CD14-positive monocyte (primary cell): ENCODE results near the gene OSMR. TPM values are rescaled to one million over a fixed set of nuclear protein-coding genes. Genes with fewer than 3 reads are reported as not detected.

Source experiments
- DNase-seq, 3 donors: peaks; one replicate each; pipeline ENCODE4 v3.0.0-alpha.2; 2011 to 2022
- H2AFZ ChIP-seq: 2 replicates; pipeline ENCODE4 v1.6.0; 2012; ENCODE audit warnings: mild to moderate bottlenecking, low read depth, low read length, inconsistent platforms; ENCODE audit not compliant: insufficient read depth, poor library complexity, severe bottlenecking
- H3K27ac ChIP-seq, 2 donors: 1 replicate in 1 of 2; 2 replicates in 1 of 2; pipeline ENCODE4 v1.5.1; 2012 to 2013; ENCODE audit warnings: low read length in 2 of 2, control low read depth in 1 of 2, inconsistent platforms in 1 of 2, low read depth in 1 of 2, mild to moderate bottlenecking in 1 of 2
- H3K27me3 ChIP-seq, 2 donors: one replicate each; pipeline versions ENCODE4 v1.6.0 to v1.6.1; 2011 to 2013; ENCODE audit warnings: low read length in 2 of 2; ENCODE audit not compliant: control insufficient read depth in 2 of 2, insufficient read depth in 2 of 2
- H3K36me3 ChIP-seq, 2 donors: replicated peaks in 1 of 2; 1 replicate in 1 of 2; 2 replicates in 1 of 2; pipeline versions ENCODE4 v1.5.1 to v1.6.1; 2012 to 2013; ENCODE audit warnings: low read length in 2 of 2, control low read depth in 1 of 2, inconsistent platforms in 1 of 2, mild to moderate bottlenecking in 1 of 2; ENCODE audit not compliant: insufficient read depth in 2 of 2, control insufficient read depth in 1 of 2
- H3K4me1 ChIP-seq, 2 donors: 1 replicate in 1 of 2; 2 replicates in 1 of 2; pipeline versions ENCODE4 v1.5.1 to v1.6.1; 2012 to 2013; ENCODE audit warnings: low read length in 2 of 2, control low read depth in 1 of 2, inconsistent platforms in 1 of 2, mild to moderate bottlenecking in 1 of 2, moderate library complexity in 1 of 2; ENCODE audit not compliant: insufficient read depth in 2 of 2, control insufficient read depth in 1 of 2
- H3K4me2 ChIP-seq: replicated peaks from 2 replicates; pipeline ENCODE3; 2012; ENCODE audit warnings: low read length, moderate library complexity, mild to moderate bottlenecking; ENCODE audit not compliant: poor library complexity, severe bottlenecking; ENCODE audit errors: extremely low read depth
- H3K4me3 ChIP-seq, 3 experiments: fragments of 200-600 bp in 1 of 3; sonication (generic) in 1 of 3; replicated peaks in 1 of 3; 1 replicate in 2 of 3; 2 replicates in 1 of 3; pipeline ENCODE4 v1.5.1; 2011 to 2013; ENCODE audit warnings: low read length in 3 of 3, mild to moderate bottlenecking in 3 of 3, control low read depth in 2 of 3, low read depth in 2 of 3, inconsistent platforms in 1 of 3, moderate library complexity in 1 of 3
- H3K79me2 ChIP-seq: 2 replicates; pipeline ENCODE4 v1.6.0; 2012; ENCODE audit warnings: mild to moderate bottlenecking, control low read depth, inconsistent platforms, low read length, moderate library complexity; ENCODE audit not compliant: insufficient read depth
- H3K9ac ChIP-seq: 2 replicates; pipeline ENCODE4 v1.6.0; 2017; ENCODE audit warnings: low read length, mild to moderate bottlenecking; ENCODE audit not compliant: insufficient read depth, poor library complexity, severe bottlenecking
- H3K9me3 ChIP-seq, 2 donors: replicated peaks in 1 of 2; 1 replicate in 1 of 2; 2 replicates in 1 of 2; pipeline versions ENCODE4 v1.5.1 to v1.6.1; 2012 to 2013; ENCODE audit warnings: low read length in 2 of 2, control low read depth in 1 of 2; ENCODE audit not compliant: control insufficient read depth in 1 of 2, insufficient read depth in 1 of 2
- H4K20me1 ChIP-seq: 2 replicates; pipeline ENCODE4 v1.6.0; 2012; ENCODE audit warnings: mild to moderate bottlenecking, low read length, control low read depth, moderate library complexity; ENCODE audit not compliant: insufficient read depth
- H3K27ac Mint-ChIP-seq, 7 donors: one replicate each; pipeline ENCODE4 v1.8.0; 2020; ENCODE audit warnings: mild to moderate bottlenecking in 7 of 7, mixed read lengths in 7 of 7, moderate library complexity in 6 of 7, inconsistent platforms in 2 of 7
- H3K27me3 Mint-ChIP-seq, 3 donors: one replicate each; pipeline ENCODE4 v1.8.0; 2021 to 2022; ENCODE audit warnings: low read depth in 3 of 3, mild to moderate bottlenecking in 3 of 3, mixed read lengths in 3 of 3, moderate library complexity in 3 of 3, inconsistent platforms in 1 of 3
- H3K36me3 Mint-ChIP-seq, 2 donors: one replicate each; pipeline ENCODE4 v1.8.0; 2020; ENCODE audit warnings: mixed read lengths in 2 of 2, inconsistent platforms in 1 of 2, mild to moderate bottlenecking in 1 of 2
- H3K4me1 Mint-ChIP-seq: one replicate; pipeline ENCODE4 v1.8.0; 2020; ENCODE audit warnings: mild to moderate bottlenecking, mixed read lengths
- H3K4me3 Mint-ChIP-seq, 2 donors: one replicate each; pipeline ENCODE4 v1.8.0; 2020; ENCODE audit warnings: mild to moderate bottlenecking in 2 of 2, mixed read lengths in 2 of 2, moderate library complexity in 1 of 2
- H3K9me3 Mint-ChIP-seq, 7 donors: one replicate each; pipeline ENCODE4 v1.8.0; 2020 to 2022; ENCODE audit warnings: mixed read lengths in 7 of 7, mild to moderate bottlenecking in 6 of 7, moderate library complexity in 6 of 7, inconsistent platforms in 2 of 7
- WGBS: methylation state at CpG from one replicate; pipeline ENCODE4 v1.1.5; 2013; ENCODE audit warnings: missing lambda C conversion rate; ENCODE audit not compliant: insufficient coverage; 5-methylcytosine and 5-hydroxymethylcytosine counted together
- intact Hi-C, 2 donors: fragments of 100-400 bp; cut with micrococcal nuclease; formaldehyde crosslinking; loops; one replicate each; pipeline versions ENCODE4 v1.15.0 to v1.15.1; 2023
- polyA plus RNA-seq, 3 donors: library from polyadenylated mRNA; depleted of rRNA in 1 of 3; unstranded in 2 of 3; stranded (reverse) in 1 of 3; fragments of 300-500 nt in 2 of 3; fragments of >200 nt in 1 of 3; fragmentation: Illumina TruSeq in 2 of 3; gene quantifications; 1 replicate in 2 of 3; 2 replicates in 1 of 3; pipeline ENCODE4 v1.2.3, GENCODE V29; 2012 to 2021
- TF ChIP-seq, protein P1 (sequence below): fragments of 200-600 bp; IDR thresholded peaks from one replicate; pipeline ENCODE4 v1.8.0; 2022; ENCODE audit warnings: antibody characterized with exemption, mild to moderate bottlenecking

The OSMR gene
- polyA plus RNA-seq, 3 donors: not detected

DNA sequence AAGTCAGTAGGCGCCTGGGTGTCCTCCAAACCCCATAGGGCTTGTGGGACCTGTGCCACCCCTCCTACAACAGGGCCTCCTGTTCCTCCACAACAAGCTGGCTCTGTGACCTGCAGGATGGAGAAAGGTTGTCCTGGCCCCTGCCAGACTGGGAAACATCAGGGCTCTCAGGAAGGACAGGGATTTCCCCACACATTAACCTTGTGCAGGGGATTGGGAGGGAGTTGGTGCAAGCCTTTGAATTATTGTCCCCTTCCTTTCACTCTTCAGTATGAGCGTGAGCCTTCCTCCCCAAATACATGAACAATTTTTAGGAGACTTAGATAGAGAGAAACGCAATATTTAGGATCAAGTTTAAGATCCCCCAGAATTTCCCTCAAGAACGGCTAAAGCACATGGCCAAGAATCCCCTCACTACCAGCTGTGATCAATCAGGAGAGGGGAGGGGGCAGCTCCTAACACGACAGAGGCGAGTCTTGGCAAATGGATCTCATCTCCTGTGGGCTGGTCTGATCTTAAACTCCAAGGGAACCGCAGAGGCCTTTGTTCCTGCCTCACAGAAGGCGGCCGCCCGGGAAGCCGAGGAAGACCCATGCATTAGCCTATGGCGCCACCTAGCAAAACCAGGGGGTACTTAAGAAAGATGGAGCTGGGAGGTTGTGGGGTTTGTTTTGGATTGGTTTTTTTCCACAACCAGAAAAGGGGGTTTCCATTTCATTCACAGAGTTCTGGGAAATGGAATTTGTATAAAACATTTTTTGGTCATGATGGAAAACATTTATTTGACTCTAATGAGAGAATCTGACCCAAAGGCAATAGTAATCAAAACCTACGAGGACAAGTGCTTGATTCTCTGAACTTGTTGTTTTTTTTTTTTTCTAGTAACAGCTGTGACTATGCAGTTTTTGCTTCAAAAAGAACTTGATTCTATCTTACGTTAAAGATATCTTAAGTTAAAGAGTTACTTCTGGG, 36.1 kb upstream of the OSMR start:
- H3K36me3 Mint-ChIP-seq: no peaks in the 10 kb centered on the region
- intact Hi-C loops: loop anchor here in 1 of 2 donors (5.0 to 10.0 kb wide), 2 partner anchors 365 to 387 kb away; no protein-coding TSS in a partner anchor
- DNase-seq: peak in 2 of 3 donors; percentile 2 to 32

DNA sequence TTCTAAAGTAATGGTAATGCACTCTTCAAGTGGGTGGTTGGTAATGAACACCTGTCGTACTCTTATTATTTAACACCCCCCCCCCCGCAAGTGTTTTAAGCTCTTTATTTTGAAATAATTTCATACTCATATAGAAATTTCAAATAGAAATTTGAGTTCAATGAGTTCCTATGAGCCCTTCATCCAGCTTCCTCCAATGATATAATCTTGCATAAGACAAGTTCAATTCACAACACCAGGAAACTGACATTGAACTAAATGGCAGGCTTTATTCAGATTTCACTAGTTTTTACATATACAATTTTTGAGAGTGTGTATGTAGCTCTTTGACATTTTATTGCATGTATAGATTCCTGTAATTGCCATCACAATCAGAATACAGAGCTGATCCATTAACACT, 30.9 kb upstream of the OSMR start:
- Mint-ChIP-seq H3K27ac (no peak overlapping the region), H3K4me3 (no peak overlapping the region), H3K36me3 (no peaks in the 10 kb centered on the region), H3K27me3 (peaks cover 12 to 43% (median 33%) of the 10 kb centered on the region in 3 donors), H3K4me1 (no peaks in the 10 kb centered on the region), H3K9me3 (peaks cover 0 to 4% (median 1%) of the 10 kb centered on the region in 7 donors)
- TF ChIP-seq, protein P1, sequence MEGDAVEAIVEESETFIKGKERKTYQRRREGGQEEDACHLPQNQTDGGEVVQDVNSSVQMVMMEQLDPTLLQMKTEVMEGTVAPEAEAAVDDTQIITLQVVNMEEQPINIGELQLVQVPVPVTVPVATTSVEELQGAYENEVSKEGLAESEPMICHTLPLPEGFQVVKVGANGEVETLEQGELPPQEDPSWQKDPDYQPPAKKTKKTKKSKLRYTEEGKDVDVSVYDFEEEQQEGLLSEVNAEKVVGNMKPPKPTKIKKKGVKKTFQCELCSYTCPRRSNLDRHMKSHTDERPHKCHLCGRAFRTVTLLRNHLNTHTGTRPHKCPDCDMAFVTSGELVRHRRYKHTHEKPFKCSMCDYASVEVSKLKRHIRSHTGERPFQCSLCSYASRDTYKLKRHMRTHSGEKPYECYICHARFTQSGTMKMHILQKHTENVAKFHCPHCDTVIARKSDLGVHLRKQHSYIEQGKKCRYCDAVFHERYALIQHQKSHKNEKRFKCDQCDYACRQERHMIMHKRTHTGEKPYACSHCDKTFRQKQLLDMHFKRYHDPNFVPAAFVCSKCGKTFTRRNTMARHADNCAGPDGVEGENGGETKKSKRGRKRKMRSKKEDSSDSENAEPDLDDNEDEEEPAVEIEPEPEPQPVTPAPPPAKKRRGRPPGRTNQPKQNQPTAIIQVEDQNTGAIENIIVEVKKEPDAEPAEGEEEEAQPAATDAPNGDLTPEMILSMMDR: no peak
- intact Hi-C loops: loop anchor here in 1 of 2 donors (5.0 kb wide), 1 partner anchor 393 kb away; no protein-coding TSS in a partner anchor
- H3K27ac ChIP-seq: no peak overlapping the region
- H2AFZ ChIP-seq: no peak overlapping the region
- H4K20me1 ChIP-seq: no peaks in the 10 kb centered on the region
- H3K4me1 ChIP-seq: no peaks in the 10 kb centered on the region
- no peaks in the 10 kb centered on the region for H3K79me2 ChIP-seq
- H3K4me2 ChIP-seq: no peak overlapping the region
- H3K27me3 ChIP-seq: peaks cover 11 to 31% of the 10 kb centered on the region in 2 donors
- H3K9me3 ChIP-seq: no peaks in the 10 kb centered on the region
- no peak overlapping the region for H3K9ac ChIP-seq
- H3K36me3 ChIP-seq: no peaks in the 10 kb centered on the region
- DNase-seq: no peak
- WGBS: no CpG with 5 or more reads among the region's 2 CpGs
- no peak overlapping the region for H3K4me3 ChIP-seq

More for the DNA sequence above, 36.1 kb upstream of the OSMR start:
- Histone ChIP-seq H3K9ac (no peak overlapping the region), H3K79me2 (no peaks in the 10 kb centered on the region), H3K9me3 (no peaks in the 10 kb centered on the region), H3K27me3 (peaks cover 2 to 49% of the 10 kb centered on the region in 2 donors), H2AFZ (no peak overlapping the region), H4K20me1 (no peaks in the 10 kb centered on the region), H3K4me3 (no peak overlapping the region), H3K4me1 (no peaks in the 10 kb centered on the region), H3K4me2 (no peak overlapping the region), H3K27ac (no peak overlapping the region), H3K36me3 (no peaks in the 10 kb centered on the region)
- Mint-ChIP-seq H3K9me3 (peaks cover 0 to 5% (median 0%) of the 10 kb centered on the region in 7 donors), H3K4me3 (peak overlapping the region; percentile 20 to 52), H3K27me3 (peaks cover 21 to 54% (median 38%) of the 10 kb centered on the region in 3 donors), H3K27ac (no peak overlapping the region), H3K4me1 (no peaks in the 10 kb centered on the region)
- WGBS: 0% methylated on average over 6 of the region's 14 CpGs
- TF ChIP-seq, protein P1: peak; percentile 60
